IMR-90 (cell line): ENCODE measurements around the gene RAPGEF5.

Experiments
- CEBPB ChIP-seq: IDR thresholded peaks from 2 replicates; pipeline ENCODE4 v1.6.1; 2012; ENCODE audit warnings: low read depth, low read length, improper control_type of control experiment
- CHD1 ChIP-seq: IDR thresholded peaks from 2 replicates; pipeline ENCODE4 v1.6.1; 2012; ENCODE audit warnings: low read depth, low read length, improper control_type of control experiment
- CTCF ChIP-seq: conservative IDR thresholded peaks from 2 replicates; pipeline ENCODE4 v1.5.1; 2012; ENCODE audit warnings: mild to moderate bottlenecking, low read depth, low read length, improper control_type of control experiment
- ELK1 ChIP-seq: fragments of 150-350 bp; IDR thresholded peaks from 2 replicates; pipeline ENCODE4 v1.6.1; 2016; ENCODE audit warnings: low read depth, mild to moderate bottlenecking, low read length, moderate library complexity, borderline replicate concordance
- FOS ChIP-seq: fragments of 150-350 bp; IDR thresholded peaks from 2 replicates; pipeline ENCODE4 v1.6.1; 2016; ENCODE audit warnings: low read depth, low read length
- MAFK ChIP-seq: IDR thresholded peaks from 2 replicates; pipeline ENCODE4 v1.6.1; 2012; ENCODE audit warnings: low read depth, low read length, improper control_type of control experiment
- MXI1 ChIP-seq: IDR thresholded peaks from 2 replicates; pipeline ENCODE4 v1.6.1; 2012; ENCODE audit warnings: low read depth, mild to moderate bottlenecking, low read length, moderate library complexity, borderline replicate concordance
- NFE2L2 ChIP-seq: fragments of 150-350 bp; IDR thresholded peaks from 2 replicates; pipeline ENCODE4 v1.6.1; 2016; ENCODE audit warnings: low read depth, mild to moderate bottlenecking, low read length
- POLR2A ChIP-seq: IDR thresholded peaks from 2 replicates; pipeline ENCODE4 v1.6.1; 2012; ENCODE audit warnings: mild to moderate bottlenecking, low read depth, low read length
- RAD21 ChIP-seq: IDR thresholded peaks from 2 replicates; pipeline ENCODE4 v1.6.1; 2012; ENCODE audit warnings: low read length, improper control_type of control experiment
- RCOR1 ChIP-seq: IDR thresholded peaks from 2 replicates; pipeline ENCODE4 v1.6.1; 2012; ENCODE audit warnings: mild to moderate bottlenecking, low read length, improper control_type of control experiment; ENCODE audit not compliant: insufficient replicate concordance
- RFX5 ChIP-seq: IDR thresholded peaks from 2 replicates; pipeline ENCODE4 v1.8.0; 2012; ENCODE audit warnings: low read depth, mild to moderate bottlenecking, low read length, moderate library complexity
- SMC3 ChIP-seq: fragments of 150-350 bp; IDR thresholded peaks from 2 replicates; pipeline ENCODE4 v1.6.1; 2016; ENCODE audit warnings: low read depth, mild to moderate bottlenecking, antibody characterized with exemption, low read length, moderate library complexity
- USF2 ChIP-seq: fragments of 150-350 bp; IDR thresholded peaks from 2 replicates; pipeline ENCODE4 v1.6.1; 2017; ENCODE audit warnings: mild to moderate bottlenecking, antibody characterized with exemption, low read length, low read depth

GRCh38 chr7:22288202-22288601, 68.8 kb downstream of the RAPGEF5 start:
- no peak for TF ChIP-seq CTCF
- TF ChIP-seq RAD21, result no peak
- TF ChIP-seq POLR2A, result no peak
- no peak for TF ChIP-seq SMC3
- TF ChIP-seq RFX5, result no peak
- no peak for TF ChIP-seq USF2
- no peak for TF ChIP-seq FOS
- no peak for TF ChIP-seq CHD1
- TF ChIP-seq MAFK, result no peak
- no peak for TF ChIP-seq NFE2L2
- TF ChIP-seq MXI1, result no peak
- no peak for TF ChIP-seq RCOR1
- no peak for TF ChIP-seq CEBPB
- TF ChIP-seq ELK1, result no peak
